HepG2 (cell line): ENCODE results near the gene NYAP2.

Experiments
- KDM5A ChIP-seq: fragments of 200-600 bp; sonication (generic); IDR thresholded peaks from 2 replicates; pipeline ENCODE4 v1.7.0; 2018; ENCODE audit warnings: antibody characterized with exemption, mild to moderate bottlenecking, low read length, borderline replicate concordance
- TBP ChIP-seq: sonication (generic); formaldehyde crosslinking; IDR thresholded peaks from 2 replicates; pipeline ENCODE4 v1.5.0; 2020; ENCODE audit warnings: missing genetic modification reagents

DNA sequence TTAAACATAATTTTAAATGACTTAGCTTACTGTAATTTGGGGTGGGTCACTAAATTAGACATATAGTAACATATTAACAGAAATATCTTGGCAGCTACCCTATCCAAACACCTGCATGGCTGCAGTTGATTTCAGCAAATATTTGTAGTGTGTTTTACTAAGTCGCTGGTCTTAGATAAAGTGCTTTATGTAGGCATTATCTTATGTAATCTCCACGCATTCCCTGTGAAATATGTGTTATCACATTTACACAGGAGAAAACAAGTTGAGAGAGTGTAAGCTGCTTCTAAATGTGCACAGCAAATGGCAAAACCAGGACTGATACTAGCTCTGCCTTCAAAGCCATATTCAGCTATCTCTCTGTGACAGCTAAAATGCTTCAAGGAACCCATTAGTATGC, 72.0 kb downstream of the NYAP2 start:
- no peak for TF ChIP-seq TBP (CRISPR knock-in tag)
- TF ChIP-seq KDM5A, result no peak
